Measurements from ENCODE around the gene PLCB2. TPM values are rescaled to one million over a fixed set of nuclear protein-coding genes. Genes with fewer than 3 reads are reported as not detected.

The PLCB2 gene
- total and polyA plus RNA-seq, 8 donors, result 3.5 to 12.5 (median 5.5) TPM

- WGBS, 5 donors, result 0 to 2% (median 0%) methylated on average over 16 to 100 of the region's 103 CpGs
- peaks cover 10 to 54% (median 37%) of the 10 kb centered on the region in 4 donors for H3K4me1 ChIP-seq
- no peaks in the 10 kb centered on the region for H3K27me3 ChIP-seq
- TF ChIP-seq CTCF (IDR thresholded peaks at IDR 0.05) (peak in 5 of 7 experiments; percentile 44 to 74 (median 58)), POLR2AphosphoS5 (IDR thresholded peaks at IDR 0.05) (peak; percentile 25 to 82 (median 40)), EP300 (IDR thresholded peaks at IDR 0.05) (no peak), POLR2A (IDR thresholded peaks at IDR 0.05) (no peak)
- peak; percentile 90 to 97 for DNase-seq
- intact Hi-C loops (cut with DNase I; ENCODE audit: low total_unique reads), result no loop called here
- peak within 1 kb of the TSS; percentile 67 to 92 (median 85) for H3K27ac ChIP-seq
- H3K9me3 ChIP-seq, result no peaks in the 10 kb centered on the region
- no peaks in the 10 kb centered on the region for H3K36me3 ChIP-seq
- H3K4me3 ChIP-seq, result peak within 1 kb of the TSS; percentile 85 to 91 (median 86)
Observed at GRCh38 chr15:40323239-40323952, 15.7 kb upstream of the PLCB2 start, which contains the start of gene INAFM2. Gene INAFM2 (plus strand): TSS chr15:40323692. CDS start chr15:40324056, 364 bp downstream.

- Histone ChIP-seq H3K4me1 (peaks cover 10 to 48% (median 33%) of the 10 kb centered on the region in 4 donors), H3K9me3 (no peaks in the 10 kb centered on the region), H3K4me3 (peak overlapping the region; percentile 49 to 91 (median 86)), H3K27me3 (no peaks in the 10 kb centered on the region), H3K36me3 (no peaks in the 10 kb centered on the region), H3K27ac (peak overlapping the region; percentile 67 to 92 (median 79))
- peak in 1 of 2 donors; percentile 64 for DNase-seq
- intact Hi-C loops (cut with DNase I; ENCODE audit: low total_unique reads), result no loop called here
- TF ChIP-seq POLR2AphosphoS5 (IDR thresholded peaks at IDR 0.05), result peak in 1 of 3 donors; percentile 41
- TF ChIP-seq EP300 (IDR thresholded peaks at IDR 0.05), result no peak
- WGBS, 5 donors, result 38 to 67% (median 44%) methylated on average over 17 to 26 of the region's 26 CpGs
Observed at GRCh38 chr15:40322531-40323238, 14.9 kb upstream of the PLCB2 start.

GRCh38 chr15:40320931-40321371 lies 13.2 kb upstream of the PLCB2 start:
- Histone ChIP-seq H3K27me3 (no peaks in the 10 kb centered on the region), H3K4me1 (peaks cover 10 to 32% (median 26%) of the 10 kb centered on the region in 4 donors), H3K36me3 (no peaks in the 10 kb centered on the region), H3K27ac (peak overlapping the region in 1 of 5 donors; percentile 90), H3K4me3 (no peak overlapping the region), H3K9me3 (no peaks in the 10 kb centered on the region)
- TF ChIP-seq POLR2A (IDR thresholded peaks at IDR 0.05) (no peak), EP300 (IDR thresholded peaks at IDR 0.05) (no peak), CTCF (IDR thresholded peaks at IDR 0.05) (peak in 6 of 7 experiments; percentile 55 to 93 (median 86)), POLR2AphosphoS5 (IDR thresholded peaks at IDR 0.05) (peak in 1 of 3 donors; percentile 40)
- WGBS, 5 donors, result 0 to 4% (median 2%) methylated on average over 2 of the region's 2 CpGs
- peak; percentile 66 to 84 for DNase-seq
- intact Hi-C loops (cut with DNase I; ENCODE audit: low total_unique reads), result no loop called here

- 89 to 100% (median 95%) methylated on average over 1 of the region's 1 CpG for WGBS, 5 donors
- Histone ChIP-seq H3K27me3 (peaks cover 0 to 3% (median 0%) of the 10 kb centered on the region in 3 donors), H3K27ac (peak overlapping the region in 1 of 5 donors; percentile 90), H3K36me3 (no peaks in the 10 kb centered on the region), H3K9me3 (no peaks in the 10 kb centered on the region), H3K4me3 (no peak overlapping the region), H3K4me1 (peaks cover 10 to 27% (median 22%) of the 10 kb centered on the region in 4 donors)
- intact Hi-C loops (cut with DNase I; ENCODE audit: low total_unique reads), result no loop called here
- no peak for DNase-seq
- TF ChIP-seq POLR2AphosphoS5 (IDR thresholded peaks at IDR 0.05), result no peak
- TF ChIP-seq POLR2A (IDR thresholded peaks at IDR 0.05), result no peak
- TF ChIP-seq EP300 (IDR thresholded peaks at IDR 0.05), result no peak
- TF ChIP-seq CTCF (IDR thresholded peaks at IDR 0.05), result no peak
Observed at GRCh38 chr15:40320409-40320808, 12.7 kb upstream of the PLCB2 start.
